ENCODE measurements around the gene BUD23. TPM values are rescaled to one million over a fixed set of nuclear protein-coding genes. Genes with fewer than 3 reads are reported as not detected.
"Not testable (repeated sequence)": the region's sequence is repeated elsewhere in the genome, so short reads cannot be mapped to it uniquely, and the experiment has no call there.

BUD23 gene
- total RNA-seq, 1 donor from 2014 or later, result 38.4 TPM

GRCh38 chr7:73649576-73649975 is 33.8 kb upstream of the BUD23 start:
- ATAC-seq (no peak), DNase-seq (no peak)
- H3K9me3 ChIP-seq, result no peaks in the 10 kb centered on the region
- no peaks in the 10 kb centered on the region for H3K36me3 ChIP-seq
- TF ChIP-seq CTCF (IDR thresholded peaks at IDR 0.05), result no peak
- H3K4me3 ChIP-seq, result no peak overlapping the region
- intact Hi-C loops (cut with DNase I), result no loop called here
- H3K4me1 ChIP-seq, result peaks cover 3% of the 10 kb centered on the region
- no peak overlapping the region for H3K27ac ChIP-seq
- peaks cover 37% of the 10 kb centered on the region for H3K27me3 ChIP-seq

GRCh38 chr7:73650524-73650923 is 32.9 kb upstream of the BUD23 start:
- intact Hi-C loops (cut with DNase I), result no loop called here
- TF ChIP-seq CTCF (IDR thresholded peaks at IDR 0.05), result no peak
- Histone ChIP-seq H3K9me3 (no peaks in the 10 kb centered on the region), H3K4me3 (no peak overlapping the region), H3K4me1 (peaks cover 3% of the 10 kb centered on the region), H3K27me3 (peaks cover 37% of the 10 kb centered on the region), H3K27ac (no peak overlapping the region), H3K36me3 (no peaks in the 10 kb centered on the region)
- ATAC-seq (no peak), DNase-seq (no peak)

- Histone ChIP-seq H3K4me3 (no peak overlapping the region), H3K36me3 (no peaks in the 10 kb centered on the region), H3K4me1 (peaks cover 3% of the 10 kb centered on the region), H3K27ac (no peak overlapping the region), H3K27me3 (peaks cover 25% of the 10 kb centered on the region), H3K9me3 (no peaks in the 10 kb centered on the region)
- no peak for TF ChIP-seq CTCF (IDR thresholded peaks at IDR 0.05)
- no peak for DNase-seq
- no peak for ATAC-seq
- intact Hi-C loops (cut with DNase I), result no loop called here
Observed at GRCh38 chr7:73652541-73652949, 30.9 kb upstream of the BUD23 start.

GRCh38 chr7:73655309-73655708 is 28.1 kb upstream of the BUD23 start:
- not testable (repeated sequence) for H3K4me3 ChIP-seq, DNase-seq

GRCh38 chr7:73659983-73660382 is 23.4 kb upstream of the BUD23 start:
- Histone ChIP-seq H3K9me3 (no peaks in the 10 kb centered on the region), H3K4me3 (no peak overlapping the region), H3K4me1 (no peaks in the 10 kb centered on the region), H3K27ac (no peak overlapping the region), H3K27me3 (no peaks in the 10 kb centered on the region), H3K36me3 (no peaks in the 10 kb centered on the region)
- no peak for DNase-seq
- TF ChIP-seq CTCF (IDR thresholded peaks at IDR 0.05), result no peak
- ATAC-seq, result no peak
- intact Hi-C loops (cut with DNase I), result no loop called here

More at GRCh38 chr7:73655309-73655708, 28.1 kb upstream of the BUD23 start:
- ATAC-seq; H3K36me3 ChIP-seq; intact Hi-C loops (cut with DNase I); H3K9me3 ChIP-seq; H3K4me1 ChIP-seq; H3K27ac ChIP-seq: not testable (repeated sequence)
- peaks cover 14% of the 10 kb centered on the region for H3K27me3 ChIP-seq

- H3K4me3 ChIP-seq; ATAC-seq; H3K36me3 ChIP-seq; H3K9me3 ChIP-seq; H3K27ac ChIP-seq; H3K4me1 ChIP-seq; H3K27me3 ChIP-seq; DNase-seq; intact Hi-C loops (cut with DNase I): not testable (repeated sequence)
Observed at GRCh38 chr7:73660594-73660993, 22.8 kb upstream of the BUD23 start.

- no peaks in the 10 kb centered on the region for H3K9me3 ChIP-seq
- H3K4me3 ChIP-seq, result no peak overlapping the region
- intact Hi-C loops (cut with DNase I), result no loop called here
- H3K4me1 ChIP-seq, result no peaks in the 10 kb centered on the region
- ATAC-seq, result no peak
- H3K27me3 ChIP-seq, result no peaks in the 10 kb centered on the region
- DNase-seq, result no peak
- H3K36me3 ChIP-seq, result no peaks in the 10 kb centered on the region
- H3K27ac ChIP-seq, result no peak overlapping the region
- TF ChIP-seq CTCF (IDR thresholded peaks at IDR 0.05), result no peak
Observed at GRCh38 chr7:73663033-73663432, 20.4 kb upstream of the BUD23 start.

Data from upper lobe of right lung (tissue), 1 donor.